C4-2B (cell line): Measurements from ENCODE around the gene ABHD12.

Source experiments
- CTCF ChIP-seq: fragments of 450-650 bp; conservative IDR thresholded peaks from 2 replicates; pipeline ENCODE4 v1.5.1; 2017; ENCODE audit warnings: mild to moderate bottlenecking
- ZFX ChIP-seq: fragments of 450-650 bp; IDR thresholded peaks from 2 replicates; pipeline ENCODE4 v1.6.1; 2017

GRCh38 chr20:25252686-25253421, 137.8 kb downstream of the ABHD12 start:
- TF ChIP-seq CTCF = no peak
- no peak for TF ChIP-seq ZFX
